NCI-H1092 (cell line): ENCODE results near the gene RAB30.
A peak's percentile ranks its signal among the peaks of the same experiment; 100 is the strongest.
"Not testable (repeated sequence)": the region's sequence is repeated elsewhere in the genome, so short reads cannot be mapped to it uniquely, and the experiment has no call there.

ENCODE experiments used
- DNase-seq: peaks from one replicate; lab custom pipeline; 2025; lab: John Stamatoyannopoulos, UW

RAB30 gene

DNA sequence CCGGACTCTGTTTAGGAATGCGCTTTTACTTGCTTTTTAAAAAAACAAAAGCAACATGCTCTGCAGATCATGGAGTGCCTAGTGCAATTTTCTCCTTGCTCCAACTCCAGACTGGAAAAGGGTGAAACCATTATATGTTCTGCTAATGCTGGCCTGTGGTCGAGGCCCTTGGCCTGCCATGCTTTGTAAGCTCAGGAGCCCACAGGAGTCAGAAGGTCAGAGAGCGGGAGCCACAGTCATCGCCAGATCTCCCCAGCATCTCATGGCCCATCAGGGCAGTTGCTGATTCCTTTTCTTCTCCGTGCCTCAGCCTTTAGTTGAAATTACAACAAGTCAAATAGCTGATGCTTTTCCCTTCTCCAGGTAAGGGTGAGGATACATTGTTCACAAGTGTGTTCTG lies 89.8 kb downstream of the RAB30 start:
- DNase-seq: no peak

DNA sequence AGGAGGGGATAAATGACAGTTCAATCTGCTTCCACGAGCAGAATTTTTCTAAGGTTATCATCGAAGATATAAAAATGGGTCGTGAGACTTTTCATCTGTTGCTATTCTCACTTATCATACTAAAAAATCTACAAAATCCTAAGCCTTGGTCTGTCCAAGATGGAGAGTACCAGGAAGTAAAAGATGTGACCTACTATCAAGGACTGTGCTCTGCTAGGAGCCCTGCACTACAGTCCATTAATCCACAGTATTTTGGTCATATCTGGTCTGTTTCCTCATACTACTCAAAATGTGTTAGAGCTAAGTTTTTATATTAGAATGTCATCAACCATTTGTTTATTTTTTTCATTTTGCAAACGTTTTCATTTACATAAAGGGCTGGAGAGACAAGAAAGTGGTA lies 90.8 kb downstream of the RAB30 start:
- DNase-seq: no peak

GRCh38 chr11:82980292-82980691 lies 91.4 kb downstream of the RAB30 start:
- DNase-seq: no peak

DNA sequence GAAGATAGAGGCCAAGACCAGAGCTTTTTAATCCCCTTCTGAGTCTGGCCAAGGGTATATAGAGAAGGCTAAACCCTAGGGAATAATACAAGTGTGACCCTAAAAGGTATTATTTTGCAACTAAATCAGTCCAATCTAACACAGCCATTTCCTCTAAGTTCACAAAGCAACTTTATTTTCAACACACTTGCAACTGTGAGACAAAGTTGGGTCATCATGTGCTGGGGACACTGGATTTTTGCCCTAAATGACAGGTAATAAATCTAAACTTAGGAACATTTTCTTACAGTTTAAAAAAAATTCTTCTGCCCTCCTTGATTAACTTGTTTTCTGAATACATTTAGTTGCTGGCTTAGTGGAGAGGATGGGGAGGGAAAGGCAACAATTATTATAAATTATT lies 91.9 kb downstream of the RAB30 start:
- DNase-seq: no peak

GRCh38 chr11:82978422-82979099 lies 93.1 kb downstream of the RAB30 start:
- no peak for DNase-seq

DNA sequence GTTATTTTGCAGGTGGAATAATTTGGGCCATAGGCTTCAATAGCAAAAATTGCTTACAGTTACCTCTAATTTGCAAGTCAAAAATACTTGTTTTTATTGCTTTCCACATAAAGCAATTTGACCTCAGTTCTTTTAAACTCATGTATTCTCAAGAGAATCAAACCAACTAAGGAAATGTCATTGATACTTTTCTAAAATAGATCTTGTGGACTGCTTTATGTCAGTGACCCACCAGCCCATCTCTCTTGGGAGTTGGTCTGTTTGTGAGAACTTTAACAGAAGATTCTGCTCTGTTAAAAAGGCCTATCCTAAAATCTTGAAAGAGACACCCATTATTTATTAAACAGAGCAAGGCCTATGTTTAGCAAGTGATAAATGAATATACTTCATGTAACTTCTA lies 94.9 kb downstream of the RAB30 start:
- no peak for DNase-seq

DNA sequence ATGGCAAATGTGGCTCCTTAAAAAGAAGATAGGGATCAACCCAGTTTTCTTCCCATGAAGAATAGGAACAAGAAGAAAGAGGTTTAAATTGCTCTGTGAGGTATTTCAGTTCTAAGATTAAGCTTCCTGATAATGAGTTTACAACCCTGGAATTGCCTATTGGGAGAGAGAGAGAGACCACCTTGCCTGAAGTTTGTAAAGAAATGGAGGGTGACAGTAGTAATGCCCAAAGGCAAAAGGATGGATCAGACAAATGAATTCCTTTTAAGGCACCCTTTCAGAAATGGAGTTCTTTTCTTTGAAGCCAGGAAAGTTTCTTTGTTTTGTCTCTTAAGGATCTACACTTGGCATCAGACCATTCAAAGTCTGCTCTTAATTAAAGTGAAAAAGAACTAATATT lies 95.8 kb downstream of the RAB30 start:
- no peak for DNase-seq

GRCh38 chr11:82974851-82975250 lies 96.8 kb downstream of the RAB30 start:
- DNase-seq: no peak

- no peak for DNase-seq
Measured at GRCh38 chr11:82974135-82974534, 97.6 kb downstream of the RAB30 start.

DNA sequence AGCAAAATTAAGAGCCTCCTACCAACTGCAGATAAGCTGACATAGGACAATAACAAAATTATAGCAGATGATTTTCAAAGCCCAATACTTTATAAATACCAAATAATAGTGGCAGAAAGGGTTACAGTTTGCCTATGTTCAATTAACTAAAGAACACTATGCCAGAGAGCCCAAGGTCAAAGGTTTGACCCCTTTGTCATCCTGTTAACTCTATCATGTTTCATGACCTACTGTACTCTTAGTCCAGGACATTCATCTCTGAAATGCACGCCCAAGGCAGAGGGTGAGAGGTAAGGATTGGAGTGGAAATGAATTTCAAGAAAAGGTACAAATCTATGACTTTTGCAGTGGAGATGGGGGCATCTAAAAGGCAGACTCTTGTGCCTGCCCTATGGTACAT lies 99.6 kb downstream of the RAB30 start:
- DNase-seq: no peak

GRCh38 chr11:82971519-82971946 lies 100.2 kb downstream of the RAB30 start:
- DNase-seq: not testable (repeated sequence)

- DNase-seq: not testable (repeated sequence)
Measured at GRCh38 chr11:82970507-82971083, 101.1 kb downstream of the RAB30 start.

- no peak for DNase-seq
Measured at GRCh38 chr11:82969811-82970210, 101.9 kb downstream of the RAB30 start.

DNA sequence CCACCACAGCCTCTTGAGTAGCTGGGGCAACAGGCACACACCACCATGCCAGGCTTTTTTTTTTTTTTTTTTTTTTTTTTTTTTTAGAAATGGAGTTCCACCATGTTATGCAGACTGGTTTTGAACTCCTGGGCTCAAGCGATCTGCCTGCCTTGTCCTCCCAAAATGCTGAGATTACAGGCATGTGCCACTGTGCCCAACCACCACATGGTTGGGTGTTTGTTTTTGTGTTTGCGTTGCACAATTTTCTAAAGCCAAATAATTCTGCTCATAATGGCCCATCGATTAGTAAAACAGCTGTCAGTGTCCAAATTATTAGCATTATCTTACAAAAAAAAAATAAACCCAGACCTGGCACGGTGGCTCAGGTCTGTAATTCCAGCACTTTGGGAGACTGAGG lies 104.3 kb downstream of the RAB30 start:
- no peak for DNase-seq

DNA sequence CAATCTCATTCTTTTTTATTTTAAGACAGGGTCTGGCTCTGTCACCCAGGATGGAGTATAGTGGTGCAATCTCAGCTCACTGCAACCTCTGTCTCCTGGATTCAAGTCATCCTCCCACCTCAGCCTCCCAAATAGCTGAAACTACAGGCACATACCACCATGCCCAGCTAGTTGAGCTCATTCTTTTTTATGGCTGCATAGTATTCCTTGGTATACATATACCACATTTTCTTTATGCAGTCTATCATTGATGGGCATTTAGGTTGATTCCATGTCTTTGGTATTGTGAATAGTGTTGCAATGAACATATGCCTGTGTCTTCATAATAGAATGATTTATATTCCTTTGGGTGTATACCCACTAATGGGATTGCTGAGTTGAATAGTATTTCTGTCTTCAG lies 109.7 kb downstream of the RAB30 start:
- DNase-seq: not testable (repeated sequence)

DNA sequence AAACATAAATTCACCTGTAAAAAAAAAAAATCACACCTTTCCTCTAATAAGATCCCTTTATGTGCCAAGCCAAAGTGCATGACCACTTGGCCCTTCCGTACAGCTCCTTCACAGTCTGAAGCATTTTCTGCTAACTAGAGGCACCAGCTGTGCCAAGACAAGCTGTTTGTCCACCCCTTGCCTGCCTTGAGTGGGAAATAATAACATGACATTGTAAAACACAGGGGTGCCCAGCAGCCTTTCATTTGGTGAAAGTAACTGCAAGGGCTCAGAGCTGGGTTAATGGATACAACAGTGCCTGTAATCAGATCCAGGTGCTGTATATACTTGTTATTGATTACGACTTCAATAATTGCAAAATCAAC lies 110.9 kb downstream of the RAB30 start:
- DNase-seq: peak; percentile 33

GRCh38 chr11:82959987-82960778 lies 111.5 kb downstream of the RAB30 start:
- DNase-seq: no peak

- not testable (repeated sequence) for DNase-seq
Measured at GRCh38 chr11:82955736-82956453, 115.8 kb downstream of the RAB30 start.

DNA sequence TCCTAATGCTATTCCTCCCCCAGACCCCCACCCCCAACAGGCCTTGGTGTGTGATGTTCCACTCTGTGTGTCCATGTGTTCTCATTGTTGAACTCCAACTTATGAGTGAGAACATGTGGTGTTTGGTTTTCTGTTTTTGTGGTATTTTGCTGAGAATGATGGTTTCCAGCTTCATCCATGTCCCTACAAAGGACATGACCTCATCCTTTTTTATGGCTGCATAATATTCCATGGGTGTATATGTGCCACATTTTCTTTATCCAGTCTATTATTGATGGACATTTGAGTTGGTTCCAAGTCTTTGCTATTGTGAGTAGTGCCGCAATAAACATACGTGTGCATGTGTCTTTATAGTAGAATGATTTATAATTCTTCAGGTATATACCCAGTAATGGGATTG lies 121.2 kb downstream of the RAB30 start:
- not testable (repeated sequence) for DNase-seq

DNA sequence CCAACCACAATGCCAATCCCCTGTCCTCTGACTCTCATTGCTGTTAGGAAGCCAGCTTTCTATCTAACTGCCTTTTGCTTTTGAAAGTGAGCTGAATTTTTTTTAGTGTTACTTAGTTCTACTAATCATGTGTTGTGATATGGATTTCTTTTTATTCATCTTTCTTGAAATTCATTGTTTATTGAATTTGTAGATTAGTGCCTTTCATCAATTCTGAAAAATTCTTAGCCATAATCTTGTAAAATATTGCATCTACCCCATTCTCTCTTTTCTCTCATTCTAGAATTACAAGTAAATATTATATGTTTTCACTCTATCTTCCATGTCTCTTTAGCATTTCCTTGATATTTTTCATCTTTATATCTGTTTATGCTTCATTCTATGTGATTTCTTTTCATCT lies 122.3 kb downstream of the RAB30 start:
- DNase-seq: no peak

DNA sequence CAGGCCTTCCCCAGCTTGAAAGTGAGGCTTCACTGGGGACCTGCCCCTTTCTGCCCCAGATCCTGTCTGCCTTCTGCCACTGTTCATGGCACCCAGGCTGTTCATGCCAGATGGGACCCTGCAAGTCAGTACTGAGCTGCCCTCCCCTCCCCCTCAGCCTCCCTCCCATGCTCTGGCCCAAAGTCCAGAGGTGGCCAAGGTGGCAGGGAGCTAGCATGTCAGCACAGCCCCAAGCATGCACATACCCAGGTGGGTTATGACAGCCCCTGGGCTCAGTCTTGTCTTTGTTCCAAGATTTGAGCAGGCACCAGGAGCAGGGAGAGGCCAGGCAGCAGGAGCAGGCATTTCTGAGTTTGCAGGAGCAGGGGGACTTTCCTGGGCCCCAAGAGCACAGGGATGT lies 126.0 kb downstream of the RAB30 start:
- no peak for DNase-seq

GRCh38 chr11:82945041-82945440 lies 126.7 kb downstream of the RAB30 start:
- DNase-seq: not testable (repeated sequence)

- no peak for DNase-seq
Measured at GRCh38 chr11:82944198-82944597, 127.5 kb downstream of the RAB30 start.
